Activated CD4-positive, alpha-beta T cell treated with anti-CD3 and anti-CD28 coated beads, Interleukin-2, amount 50 U/mL, for 16 hours (primary cell): ENCODE measurements around the gene CNTNAP2.

Experiments used
- DNase-seq: peaks from one replicate; pipeline ENCODE4 v3.0.0-alpha.2; 2020

Gene CNTNAP2

DNA sequence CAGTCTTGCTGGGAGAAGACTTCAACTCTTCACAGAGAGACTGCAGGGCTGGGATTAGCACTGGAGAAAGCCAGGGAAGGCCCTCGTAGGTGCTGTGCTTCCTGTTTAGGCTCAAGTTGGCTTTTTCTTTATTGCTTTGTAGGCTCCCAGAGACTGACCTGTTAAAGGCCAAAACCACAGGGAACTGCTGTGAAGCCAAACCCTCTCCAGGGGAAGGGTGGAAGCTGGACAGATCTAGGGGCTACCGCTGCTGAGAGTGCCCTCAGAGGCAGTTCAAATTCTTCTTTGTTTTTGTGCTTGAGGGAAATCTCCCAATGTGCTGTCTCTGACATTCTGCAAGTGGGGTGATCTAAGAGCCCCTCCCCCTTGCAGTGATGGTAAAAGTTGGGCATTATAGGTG lies 198.4 kb downstream of the CNTNAP2 start:
- DNase-seq = no peak

DNA sequence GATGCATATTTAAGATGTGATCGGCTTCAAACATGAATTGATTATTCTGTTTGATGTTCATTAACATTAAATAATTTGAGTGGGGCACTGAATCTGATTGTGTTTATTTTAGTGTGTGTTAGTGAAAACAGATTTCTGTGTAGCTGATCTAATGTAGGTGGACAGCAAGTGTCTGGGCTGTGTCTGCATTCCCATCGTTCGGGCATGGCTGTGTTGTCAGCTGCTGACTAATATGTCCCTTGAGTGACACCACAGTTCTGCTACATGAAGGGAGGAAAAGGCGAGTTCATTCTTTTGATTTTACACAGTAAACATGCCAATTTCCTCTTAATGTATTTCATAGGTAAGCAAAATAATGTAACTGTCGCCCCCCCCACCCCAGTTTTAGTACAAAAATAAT lies 203.0 kb downstream of the CNTNAP2 start:
- DNase-seq = no peak

DNA sequence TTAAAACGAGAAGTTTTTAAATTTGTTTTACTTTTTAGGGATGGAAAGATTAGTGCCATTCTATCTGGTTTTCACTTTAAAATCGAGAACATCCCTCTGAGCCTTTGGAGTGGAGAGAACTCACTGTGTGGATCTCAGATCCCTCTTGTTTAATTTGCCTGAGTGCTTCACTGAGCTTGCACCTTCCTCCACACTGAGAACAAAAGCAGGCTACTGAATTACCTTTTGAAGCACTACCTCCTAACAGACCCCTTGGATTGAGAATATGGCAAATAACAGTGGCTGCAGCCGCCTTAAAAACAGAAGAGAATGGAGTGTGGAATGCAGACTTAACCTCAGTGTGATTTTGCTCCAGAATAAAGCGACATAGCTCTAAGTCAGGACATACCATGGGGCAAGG lies 204.7 kb downstream of the CNTNAP2 start:
- DNase-seq = no peak

DNA sequence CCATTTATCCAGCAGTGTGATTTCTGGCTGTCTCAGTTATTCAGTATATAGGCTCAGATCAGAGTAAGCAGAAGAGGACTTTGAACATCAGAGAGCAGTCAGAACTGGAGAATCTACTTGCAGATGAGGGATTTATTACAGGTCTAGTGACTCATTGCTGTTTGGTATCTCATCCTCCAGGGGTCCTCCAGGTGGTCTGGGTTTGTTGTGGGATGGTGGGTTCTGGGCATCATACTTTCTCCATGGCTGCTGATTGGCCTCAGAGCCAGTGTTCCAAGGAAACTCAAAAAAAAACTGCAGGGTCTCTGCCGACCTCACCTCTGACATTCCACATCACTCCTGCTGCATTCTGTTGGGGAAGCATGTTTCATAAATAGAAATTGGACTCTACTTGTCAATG lies 214.8 kb downstream of the CNTNAP2 start:
- no peak for DNase-seq

DNA sequence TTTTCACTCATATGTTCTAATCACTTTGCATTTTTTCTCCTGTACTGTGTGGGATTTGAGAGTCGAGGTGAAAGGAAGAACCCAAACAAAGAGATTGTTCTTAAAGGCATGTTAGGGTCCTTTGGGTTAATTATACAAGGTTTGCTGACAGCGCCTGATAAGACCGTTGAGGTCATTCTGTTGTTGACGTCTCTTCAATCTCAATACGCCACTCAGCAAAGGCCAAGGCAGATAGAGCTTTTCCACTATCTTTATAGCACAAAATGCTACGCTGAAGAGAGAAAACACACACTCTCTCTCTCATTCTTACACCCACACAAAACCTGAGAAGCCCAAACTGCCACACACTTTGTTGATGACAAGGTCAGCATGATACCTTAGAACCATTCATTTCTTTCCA lies 228.7 kb downstream of the CNTNAP2 start:
- DNase-seq = no peak

DNA sequence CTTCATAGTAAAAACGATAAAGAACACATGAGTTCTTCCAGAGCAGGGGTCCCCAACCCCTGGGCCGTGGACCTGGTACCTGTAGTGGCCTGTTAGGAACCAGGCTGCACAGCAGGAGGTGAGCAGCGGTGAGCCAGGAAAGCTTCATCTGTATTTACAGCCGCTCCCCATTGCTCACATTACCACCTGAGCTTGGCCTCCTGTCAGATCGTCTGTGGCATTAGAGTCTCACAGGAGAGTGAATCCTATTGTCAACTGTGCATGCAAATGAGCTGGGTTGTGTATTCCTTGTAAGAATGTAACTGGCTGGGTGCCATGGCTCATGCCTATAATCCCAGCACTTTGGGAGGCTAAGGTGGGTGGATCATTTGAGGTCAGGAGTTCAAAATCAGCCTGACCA lies 229.5 kb downstream of the CNTNAP2 start:
- DNase-seq = no peak

DNA sequence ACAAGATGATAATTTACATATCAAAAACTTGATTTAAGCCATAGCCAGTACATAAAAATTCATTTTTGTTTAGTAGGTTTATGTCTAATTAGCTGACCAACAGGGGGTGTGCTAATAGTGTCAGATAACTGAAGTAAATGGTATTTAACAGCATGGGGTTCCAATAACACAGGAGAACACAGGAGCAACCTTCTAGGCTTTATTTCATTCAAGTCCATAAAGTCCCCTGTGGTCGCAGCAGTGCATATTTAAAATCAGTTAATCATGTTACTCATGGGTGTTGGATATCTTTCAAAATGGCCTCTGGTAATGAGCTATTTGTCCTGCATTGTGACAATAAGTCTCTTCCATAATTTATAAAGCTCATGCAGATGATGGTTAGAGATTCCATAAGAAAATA lies 238.6 kb downstream of the CNTNAP2 start:
- DNase-seq = no peak

DNA sequence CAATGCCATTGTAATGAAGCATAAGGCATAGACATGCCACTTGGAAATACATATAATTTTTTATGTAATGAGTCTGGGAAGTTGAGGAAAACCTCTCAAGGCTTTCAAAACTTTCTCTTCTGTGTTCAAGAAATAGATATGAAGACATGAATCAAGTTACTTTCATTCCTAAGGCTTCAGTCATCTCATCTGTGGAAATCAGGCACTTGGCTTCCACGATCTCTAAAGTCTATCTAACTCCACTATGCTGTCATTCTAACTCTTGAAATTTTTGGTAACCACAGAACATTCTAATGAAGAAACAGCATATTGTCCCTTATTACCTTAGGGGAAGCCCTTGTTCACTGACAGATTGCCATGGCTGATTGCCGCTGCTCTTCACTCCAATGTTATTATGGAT lies 242.6 kb downstream of the CNTNAP2 start:
- no peak for DNase-seq

DNA sequence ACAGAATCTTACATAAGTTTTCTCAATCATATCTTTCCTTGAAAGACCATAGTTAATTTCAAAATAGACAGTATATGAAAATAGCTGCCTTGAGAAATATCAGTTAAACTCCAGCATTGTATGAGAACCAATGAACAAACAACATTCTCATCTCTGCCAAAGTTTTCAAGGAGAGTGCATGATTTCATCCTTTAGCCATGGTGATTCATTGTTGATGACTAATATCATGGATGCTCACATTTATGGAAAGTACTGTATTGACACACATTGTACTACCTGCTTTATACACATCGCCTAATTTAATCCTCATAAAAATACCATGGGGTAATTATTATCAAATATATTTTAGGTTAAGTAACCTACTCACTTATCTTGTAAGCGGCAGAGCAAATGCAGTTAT lies 250.3 kb downstream of the CNTNAP2 start:
- no peak for DNase-seq

DNA sequence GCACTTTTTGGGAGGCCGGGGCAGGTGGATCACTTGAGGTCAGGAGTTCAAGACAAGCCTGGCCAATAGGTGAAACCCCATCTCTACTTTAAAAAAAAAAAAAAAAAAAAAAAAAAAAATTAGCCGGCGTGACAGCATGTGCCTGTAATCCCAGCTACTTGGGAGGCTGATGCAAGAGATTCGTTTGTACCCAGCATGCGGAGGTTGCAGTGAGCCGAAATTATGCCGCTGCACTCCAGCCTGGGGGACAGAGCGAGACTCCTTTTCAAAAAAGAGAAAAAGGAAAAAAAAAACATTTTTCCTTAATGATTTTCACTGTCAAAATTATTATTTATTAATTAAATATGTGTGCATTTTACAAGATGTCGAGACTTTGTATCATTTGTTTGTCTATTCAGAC lies 253.6 kb downstream of the CNTNAP2 start:
- DNase-seq = no peak

DNA sequence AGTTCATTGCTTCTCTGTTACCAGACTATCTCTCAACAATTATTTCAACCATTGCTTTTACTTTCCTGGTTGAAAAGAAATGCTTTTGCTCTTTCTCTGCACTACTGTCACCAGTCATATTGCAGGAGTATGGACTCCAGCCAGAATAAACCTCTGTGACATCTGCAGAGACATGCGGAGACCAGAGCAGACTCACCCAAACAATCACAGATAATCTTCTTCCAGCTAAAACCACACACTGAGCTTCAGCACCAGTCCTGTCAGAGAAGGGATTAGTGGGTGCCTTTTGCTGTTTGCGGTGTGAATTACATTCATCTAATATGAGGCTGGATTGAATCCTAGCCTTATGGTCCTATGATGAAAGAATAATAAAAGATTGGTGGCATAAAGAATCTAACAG lies 258.6 kb downstream of the CNTNAP2 start:
- no peak for DNase-seq

DNA sequence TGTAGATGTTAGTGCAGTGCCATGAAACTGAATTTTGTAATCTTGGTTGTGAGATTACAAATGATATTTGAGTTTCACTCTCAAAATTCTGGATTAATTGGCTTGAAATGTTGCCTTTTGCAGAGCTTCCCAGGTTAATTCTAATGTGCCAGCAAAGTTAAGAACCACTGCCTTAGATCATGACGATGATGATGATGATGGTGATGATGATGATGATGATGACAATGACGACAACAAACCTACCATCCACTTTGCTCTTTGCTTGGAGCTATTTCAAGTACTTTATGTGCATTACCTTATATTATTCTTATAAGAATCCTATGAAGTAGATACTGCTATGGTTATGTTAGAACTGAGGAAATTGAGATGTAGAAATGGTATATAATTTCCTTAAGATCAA lies 261.6 kb downstream of the CNTNAP2 start:
- no peak for DNase-seq

DNA sequence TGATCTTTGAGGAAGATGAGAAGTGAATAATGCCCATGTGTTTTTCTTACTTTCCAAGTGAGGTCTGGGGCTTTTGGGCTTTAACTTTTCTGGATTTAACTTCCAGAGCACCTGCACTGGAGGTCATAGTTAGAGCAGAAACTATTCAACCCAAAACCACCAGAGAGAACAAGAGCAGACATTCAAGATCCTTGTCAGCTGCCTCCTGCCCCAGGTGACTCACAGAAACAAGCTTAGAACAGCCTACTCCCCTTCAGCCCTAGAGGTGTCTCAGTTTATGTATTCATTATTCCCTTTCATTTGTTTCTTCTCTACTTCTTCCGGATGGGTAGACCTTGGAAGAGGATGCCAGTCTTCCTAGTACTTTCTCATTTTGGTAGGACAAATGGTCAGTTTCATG lies 270.5 kb downstream of the CNTNAP2 start:
- no peak for DNase-seq

DNA sequence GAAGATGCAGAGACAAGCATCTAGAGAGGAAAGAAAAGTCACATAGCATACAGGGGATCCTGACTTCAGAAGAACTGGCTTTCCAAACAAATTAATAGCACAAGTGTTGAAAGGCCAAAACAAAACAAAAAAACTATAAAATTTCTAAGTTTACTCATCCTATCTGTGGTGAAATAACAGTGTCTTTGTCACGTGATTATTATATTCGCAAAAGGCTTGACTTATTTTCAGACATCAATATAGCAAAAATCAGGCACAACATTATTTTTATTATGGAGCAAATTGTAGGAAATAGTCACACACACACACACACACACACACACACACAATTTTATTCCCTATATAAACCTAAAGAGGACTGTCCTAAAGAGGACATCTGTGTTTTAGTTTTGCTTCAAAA lies 272.3 kb downstream of the CNTNAP2 start:
- no peak for DNase-seq

DNA sequence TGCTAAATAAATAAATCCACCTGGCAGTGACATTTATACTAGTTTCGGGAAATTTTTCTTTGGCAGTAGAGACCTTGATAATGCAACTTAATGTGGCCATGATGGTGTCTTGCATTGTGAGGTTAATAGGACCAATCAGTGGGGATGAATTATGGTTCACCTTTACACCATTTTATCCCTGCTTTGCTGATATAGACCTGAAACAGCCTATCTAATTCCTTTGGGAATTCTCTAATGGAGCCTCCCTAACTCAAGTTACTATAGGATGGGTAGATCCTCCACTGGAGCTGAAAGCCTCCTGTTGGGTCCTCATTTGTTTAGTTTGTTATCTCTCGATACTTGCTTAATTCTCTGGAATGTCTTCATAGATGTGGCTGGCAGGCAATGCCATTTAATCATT lies 276.7 kb downstream of the CNTNAP2 start:
- DNase-seq = no peak

DNA sequence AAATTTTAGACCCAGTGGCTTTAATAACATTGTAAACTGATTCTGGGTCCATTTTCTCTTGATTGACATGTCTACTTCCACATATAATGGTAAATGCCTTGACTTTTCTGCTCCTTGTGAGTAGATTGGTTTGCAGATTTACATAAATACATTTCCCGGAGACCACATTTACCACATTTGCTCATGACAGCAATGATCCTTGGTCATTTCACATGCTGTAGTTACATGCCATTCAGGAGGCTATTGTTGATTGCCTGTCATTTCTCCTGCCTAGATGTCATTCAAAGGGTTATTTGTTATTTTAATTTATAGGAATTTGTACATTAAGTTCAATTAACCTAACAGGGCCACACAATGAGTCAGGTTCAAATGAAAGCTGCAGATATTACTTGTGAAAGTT lies 280.5 kb downstream of the CNTNAP2 start:
- no peak for DNase-seq

DNA sequence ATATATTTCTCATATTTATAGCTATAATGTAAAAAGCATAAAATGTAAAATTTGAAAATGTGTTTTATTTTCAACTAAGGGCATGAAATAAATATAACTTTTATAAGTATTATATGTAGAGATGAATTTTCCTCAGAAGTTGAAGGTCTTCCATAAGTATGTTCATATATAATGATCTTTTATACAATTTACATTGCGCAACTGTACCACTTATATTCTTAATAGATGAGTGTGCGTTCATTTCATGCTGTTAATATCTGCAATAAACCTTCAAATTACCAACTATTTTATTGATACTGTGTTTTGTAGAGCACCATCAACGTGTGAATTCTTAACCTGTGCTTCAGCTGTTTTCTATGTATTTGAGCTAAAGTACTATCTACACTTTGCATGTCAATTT lies 285.3 kb downstream of the CNTNAP2 start:
- DNase-seq = no peak

DNA sequence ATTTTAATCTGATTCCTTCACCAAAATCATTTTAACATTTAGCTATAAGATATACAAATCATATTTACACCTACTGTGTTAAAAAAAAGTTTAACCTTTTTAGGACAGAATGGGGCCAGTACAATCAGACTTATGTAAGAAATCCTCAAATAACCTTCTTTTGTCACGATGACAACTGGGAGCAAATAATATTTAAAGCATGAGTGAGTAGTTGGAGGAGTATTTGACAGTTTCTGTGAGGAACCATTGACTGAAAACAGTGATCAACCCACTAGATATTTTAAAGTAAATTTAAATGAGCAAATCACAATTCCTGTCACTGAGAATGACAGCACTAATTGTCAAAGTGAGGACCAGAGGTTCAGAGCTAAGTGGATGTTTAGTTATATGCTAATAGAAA lies 289.1 kb downstream of the CNTNAP2 start:
- no peak for DNase-seq

DNA sequence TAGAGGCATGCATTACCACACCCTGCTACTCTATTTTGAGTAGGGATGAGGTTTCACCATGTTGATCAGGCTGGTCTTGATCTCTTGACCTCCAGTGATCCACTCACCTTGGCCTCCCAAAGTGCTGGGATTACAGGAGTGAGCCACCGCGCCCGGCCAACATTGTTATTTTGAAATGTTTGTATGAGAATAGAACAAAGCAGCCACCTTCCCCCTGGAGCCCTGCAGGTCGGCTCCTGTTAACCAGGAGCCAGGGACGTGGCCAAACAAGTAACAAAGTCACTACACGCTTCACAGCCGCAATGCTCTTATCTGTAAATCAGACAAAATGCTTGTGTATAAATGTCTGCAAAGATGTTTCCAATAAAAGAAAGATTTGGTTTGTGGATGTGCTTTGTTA lies 295.4 kb downstream of the CNTNAP2 start:
- no peak for DNase-seq

DNA sequence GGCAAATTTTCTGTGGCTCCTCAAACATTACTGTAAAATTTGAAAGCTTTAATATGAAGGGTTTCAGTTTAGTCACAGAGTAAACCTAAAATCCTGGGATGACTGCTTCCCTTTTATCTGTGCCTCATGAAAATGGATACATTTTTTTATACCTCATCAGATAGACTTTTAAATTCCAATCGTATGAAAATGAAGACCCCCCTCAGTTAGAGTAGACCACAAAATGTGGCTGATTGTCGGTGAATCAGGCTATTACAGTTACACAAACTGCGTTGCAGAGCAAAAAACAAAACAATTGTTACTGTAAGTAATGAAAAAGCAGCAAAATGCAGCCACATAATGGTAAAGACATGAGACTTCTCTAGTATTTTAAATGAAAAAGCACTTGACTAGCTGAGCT lies 296.2 kb downstream of the CNTNAP2 start:
- DNase-seq = no peak

DNA sequence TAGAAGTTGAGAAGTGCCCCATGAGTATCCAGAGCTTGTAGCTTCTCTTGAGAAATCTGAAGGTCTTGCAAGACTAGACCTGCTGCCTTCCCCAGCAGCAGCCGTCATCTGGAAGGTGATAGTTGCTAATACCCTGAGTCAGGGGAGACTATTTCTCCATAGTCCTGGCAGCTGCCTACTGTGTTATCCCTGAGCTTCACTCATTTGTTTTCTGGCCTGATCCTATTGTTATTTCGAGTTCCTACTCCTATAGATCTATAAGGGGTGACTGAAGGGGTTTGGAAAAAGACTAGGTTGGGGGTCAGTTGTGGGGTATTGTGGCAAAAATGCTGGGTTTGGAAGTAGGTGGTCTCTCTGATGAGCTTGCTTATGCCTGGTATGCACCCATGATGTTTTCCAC lies 297.8 kb downstream of the CNTNAP2 start:
- no peak for DNase-seq

DNA sequence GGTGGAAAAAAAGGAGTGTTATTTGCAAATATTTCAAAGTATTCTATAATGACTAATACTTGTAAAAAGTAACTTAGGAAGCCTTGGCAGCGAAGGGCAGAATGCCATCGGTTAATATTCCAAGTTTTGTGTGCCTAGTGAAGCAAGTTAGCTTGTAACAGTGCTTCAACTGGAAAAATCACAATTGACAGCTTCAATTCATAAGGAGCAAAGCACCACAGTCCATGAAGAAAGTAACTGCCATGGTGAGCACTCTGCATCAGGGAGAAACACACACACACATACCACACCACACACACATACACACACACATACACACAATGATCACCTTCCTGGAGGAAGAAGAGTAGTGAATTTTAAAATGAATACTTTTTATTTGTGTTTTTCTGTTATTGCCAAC lies 298.3 kb downstream of the CNTNAP2 start:
- DNase-seq = no peak

DNA sequence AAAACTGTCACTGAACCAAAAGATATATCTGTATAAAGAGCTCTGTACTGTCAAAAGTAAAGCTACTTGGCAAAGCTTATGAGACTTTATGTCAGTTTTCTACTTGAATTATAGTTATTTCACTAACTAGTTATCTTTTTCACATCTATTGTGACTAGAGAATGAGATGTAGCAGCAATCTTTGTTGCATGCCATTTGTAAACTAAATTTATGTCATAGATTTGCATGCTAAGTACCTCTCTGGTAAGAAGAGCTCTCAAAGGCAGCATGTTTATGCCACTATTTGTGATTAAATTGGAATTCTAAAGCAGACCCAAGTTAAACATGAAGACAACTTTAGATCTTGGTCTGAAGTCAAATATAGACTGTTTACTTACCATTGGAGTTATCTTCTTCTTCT lies 300.6 kb downstream of the CNTNAP2 start:
- DNase-seq = no peak

DNA sequence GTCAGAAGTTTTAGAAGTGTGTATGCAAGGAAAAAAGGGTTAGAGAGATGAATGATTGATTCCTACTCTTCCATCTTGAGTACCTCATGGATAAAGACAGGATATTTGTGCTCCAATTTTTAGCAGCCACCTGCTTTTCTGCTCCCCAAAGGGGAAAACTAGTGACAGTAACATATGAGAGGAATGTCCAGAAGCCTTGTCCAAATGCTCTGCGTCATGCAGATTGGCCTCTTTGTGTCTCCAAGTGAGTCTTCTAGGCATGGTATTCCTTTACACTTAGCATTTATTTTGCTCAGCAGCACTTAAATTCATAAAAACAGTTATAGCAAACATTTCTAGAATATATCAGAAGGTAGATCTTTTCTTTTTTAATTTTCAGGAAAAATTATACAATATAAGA lies 306.8 kb downstream of the CNTNAP2 start:
- no peak for DNase-seq

DNA sequence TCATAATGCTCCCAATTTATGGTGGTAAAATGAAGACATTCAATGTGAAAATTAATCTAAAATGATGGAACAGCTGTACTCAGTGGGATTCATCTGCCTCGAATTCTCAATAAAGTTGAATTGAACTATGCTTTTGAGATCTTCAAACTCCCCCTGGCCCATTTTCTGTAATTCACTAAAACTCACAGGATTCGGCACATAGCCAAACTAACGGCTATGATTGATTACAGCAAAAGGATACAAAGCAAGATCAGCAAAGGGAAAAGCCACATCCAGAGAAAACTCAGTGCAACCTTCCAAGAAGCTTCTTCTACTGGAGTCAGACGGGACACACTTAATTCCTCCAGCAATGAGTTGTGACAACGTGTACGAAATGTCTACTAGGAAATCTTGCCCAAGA lies 307.5 kb downstream of the CNTNAP2 start:
- DNase-seq = no peak

DNA sequence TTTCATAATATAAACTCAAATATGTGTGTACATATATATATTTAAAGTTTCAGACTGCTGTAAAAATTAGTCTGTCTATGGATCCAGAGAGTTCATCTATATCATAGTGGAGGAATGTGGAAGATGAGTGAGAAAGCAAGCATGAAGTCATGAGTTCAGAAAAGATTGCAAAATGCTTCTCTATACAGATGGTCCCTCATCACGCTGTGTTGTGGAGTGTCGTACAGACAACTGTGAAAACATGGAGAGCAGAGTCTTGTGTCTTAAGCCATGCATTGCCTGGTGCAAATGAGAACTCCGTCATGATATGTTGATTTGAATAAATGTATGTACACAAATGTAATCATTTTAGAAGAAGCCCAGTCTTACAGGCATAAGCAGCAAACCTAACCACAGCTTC lies 316.9 kb downstream of the CNTNAP2 start:
- DNase-seq = no peak

DNA sequence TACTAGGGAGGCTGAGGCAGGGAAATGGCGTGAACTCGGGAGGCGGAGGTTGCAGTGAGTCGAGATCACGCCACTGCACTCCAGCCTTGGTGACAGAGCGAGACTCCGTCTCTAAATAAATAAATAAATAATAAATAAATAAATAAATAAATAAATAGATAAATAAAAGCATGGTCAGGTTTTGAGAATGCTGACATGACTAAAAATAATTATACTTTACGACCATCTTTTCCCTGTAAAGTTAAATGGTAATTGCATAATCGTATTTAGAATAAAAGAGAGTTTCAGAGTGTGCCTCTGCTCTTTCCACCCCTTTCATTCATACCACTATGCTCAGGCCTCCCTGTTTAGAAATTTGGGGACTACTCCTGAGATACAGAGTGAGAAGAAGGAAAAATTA lies 326.5 kb downstream of the CNTNAP2 start:
- no peak for DNase-seq
